Measurements from ENCODE around the gene UCP2. TPM values are rescaled to one million over a fixed set of nuclear protein-coding genes. Genes with fewer than 3 reads are reported as not detected.

UCP2 gene
- total and polyA plus RNA-seq, 3 donors from 2014 or later, result 20.6 to 52.3 (median 40.8) TPM

GRCh38 chr11:73965076-73965763, 17.4 kb downstream of the UCP2 start:
- H3K4me3 ChIP-seq, result no peak overlapping the region
- 64 to 68% methylated on average over 10 of the region's 10 CpGs for WGBS, 2 donors
- no peaks in the 10 kb centered on the region for H3K27me3 ChIP-seq
- intact Hi-C loops (cut with DNase I; ENCODE audit: low total_unique reads), result no loop called here
- H3K36me3 ChIP-seq (ENCODE audit: low read depth, missing control alignments), result no peaks in the 10 kb centered on the region
- no peaks in the 10 kb centered on the region for H3K9me3 ChIP-seq
- no peak for TF ChIP-seq CTCF (IDR thresholded peaks at IDR 0.05)
- TF ChIP-seq POLR2A (IDR thresholded peaks at IDR 0.05), result no peak
- DNase-seq, result no peak
- no peak overlapping the region for H3K27ac ChIP-seq
- H3K4me1 ChIP-seq, result no peaks in the 10 kb centered on the region

GRCh38 chr11:73963861-73964260, 18.8 kb downstream of the UCP2 start:
- DNase-seq, result no peak
- H3K27me3 ChIP-seq, result no peaks in the 10 kb centered on the region
- no peak overlapping the region for H3K4me3 ChIP-seq
- WGBS, 2 donors, result 73 to 75% methylated on average over 8 of the region's 8 CpGs
- H3K27ac ChIP-seq, result no peak overlapping the region
- no peaks in the 10 kb centered on the region for H3K4me1 ChIP-seq
- H3K9me3 ChIP-seq, result no peaks in the 10 kb centered on the region
- TF ChIP-seq CTCF (IDR thresholded peaks at IDR 0.05) (no peak), POLR2A (IDR thresholded peaks at IDR 0.05) (no peak)
- no peaks in the 10 kb centered on the region for H3K36me3 ChIP-seq (ENCODE audit: low read depth, missing control alignments)
- intact Hi-C loops (cut with DNase I; ENCODE audit: low total_unique reads), result no loop called here

GRCh38 chr11:73962101-73962705, 20.4 kb downstream of the UCP2 start:
- no peaks in the 10 kb centered on the region for H3K27me3 ChIP-seq
- DNase-seq, result no peak
- H3K27ac ChIP-seq, result no peak overlapping the region
- H3K4me3 ChIP-seq, result no peak overlapping the region
- intact Hi-C loops (cut with DNase I; ENCODE audit: low total_unique reads), result no loop called here
- H3K36me3 ChIP-seq (ENCODE audit: low read depth, missing control alignments), result no peaks in the 10 kb centered on the region
- H3K9me3 ChIP-seq, result no peaks in the 10 kb centered on the region
- 77 to 81% methylated on average over 7 of the region's 7 CpGs for WGBS, 2 donors
- no peak for TF ChIP-seq CTCF (IDR thresholded peaks at IDR 0.05)
- H3K4me1 ChIP-seq, result no peaks in the 10 kb centered on the region

GRCh38 chr11:73961321-73961720, 21.3 kb downstream of the UCP2 start:
- Histone ChIP-seq H3K27ac (no peak overlapping the region), H3K36me3 (ENCODE audit: low read depth, missing control alignments) (no peaks in the 10 kb centered on the region), H3K4me1 (no peaks in the 10 kb centered on the region), H3K27me3 (no peaks in the 10 kb centered on the region), H3K9me3 (no peaks in the 10 kb centered on the region), H3K4me3 (no peak overlapping the region)
- DNase-seq, result no peak
- TF ChIP-seq POLR2A (IDR thresholded peaks at IDR 0.05) (no peak), CTCF (IDR thresholded peaks at IDR 0.05) (no peak)
- 83 to 90% methylated on average over 4 of the region's 4 CpGs for WGBS, 2 donors
- intact Hi-C loops (cut with DNase I; ENCODE audit: low total_unique reads), result no loop called here
